Naive thymus-derived CD4-positive, alpha-beta T cell (primary cell): Measurements from ENCODE around the gene SLF1. TPM values are rescaled to one million over a fixed set of nuclear protein-coding genes. Genes with fewer than 3 reads are reported as not detected.

ENCODE experiments used
- ATAC-seq: fragments of 150-1000 bp; cut with Tn5 transposase; 2 replicates; pipeline ENCODE4 v1.10.0; 2021; ENCODE audit warnings: mild to moderate bottlenecking, moderate library complexity
- CTCF ChIA-PET: fragments of 350-600 bp; sonication (Branson Sonifier 250); formaldehyde crosslinking; loops from one replicate; lab custom pipeline; 2021; ENCODE audit warnings: antibody characterized with exemption; lab: Charles Lee
- POLR2A ChIA-PET: fragments of 350-600 bp; sonication (Branson Sonifier 250); formaldehyde crosslinking; loops from one replicate; lab custom pipeline; 2021; ENCODE audit warnings: antibody characterized with exemption, inconsistent platforms; lab: Charles Lee
- DNase-seq, 9 donors: peaks; one replicate each; pipeline versions ENCODE4 v3.0.0 to v3.0.0-alpha.2; 2020 to 2022; ENCODE audit warnings: mixed read lengths in 1 of 9
- H3K27ac ChIP-seq: one replicate; pipeline ENCODE4 v1.7.0; 2013; ENCODE audit warnings: mild to moderate bottlenecking, low read depth, low read length, moderate library complexity
- H3K27me3 ChIP-seq, 2 donors: one replicate each; pipeline ENCODE4 v1.7.0; 2013; ENCODE audit warnings: low read length in 2 of 2, mild to moderate bottlenecking in 2 of 2, moderate library complexity in 2 of 2; ENCODE audit not compliant: control insufficient read depth in 2 of 2, insufficient read depth in 2 of 2
- H3K36me3 ChIP-seq, 3 experiments: 1 replicate in 2 of 3; 2 replicates in 1 of 3; pipeline ENCODE4 v1.7.0; 2013; ENCODE audit warnings: low read length in 3 of 3, mild to moderate bottlenecking in 3 of 3, moderate library complexity in 1 of 3; ENCODE audit not compliant: insufficient read depth in 3 of 3, control insufficient read depth in 2 of 3
- H3K4me1 ChIP-seq, 2 donors: one replicate each; pipeline ENCODE4 v1.7.0; 2013; ENCODE audit warnings: low read length in 2 of 2, mild to moderate bottlenecking in 2 of 2, moderate library complexity in 1 of 2; ENCODE audit not compliant: control insufficient read depth in 2 of 2, insufficient read depth in 2 of 2
- H3K4me3 ChIP-seq: 2 replicates; pipeline ENCODE4 v1.7.0; 2013; ENCODE audit warnings: mild to moderate bottlenecking, low read length
- H3K9me3 ChIP-seq, 3 experiments: 1 replicate in 2 of 3; 2 replicates in 1 of 3; pipeline ENCODE4 v1.7.0; 2013; ENCODE audit warnings: low read length in 3 of 3; ENCODE audit not compliant: control insufficient read depth in 2 of 3
- H3K27ac Mint-ChIP-seq, 9 donors: one replicate each; pipeline ENCODE4 v1.8.0; 2020 to 2022; ENCODE audit warnings: mixed read lengths in 9 of 9, mild to moderate bottlenecking in 8 of 9, moderate library complexity in 5 of 9, inconsistent platforms in 2 of 9
- H3K27me3 Mint-ChIP-seq, 5 donors: one replicate each; pipeline ENCODE4 v1.8.0; 2021 to 2022; ENCODE audit warnings: mixed read lengths in 5 of 5, mild to moderate bottlenecking in 1 of 5
- H3K36me3 Mint-ChIP-seq, 5 donors: one replicate each; pipeline ENCODE4 v1.8.0; 2020 to 2022; ENCODE audit warnings: mixed read lengths in 5 of 5, mild to moderate bottlenecking in 3 of 5, inconsistent platforms in 1 of 5
- H3K4me1 Mint-ChIP-seq, 7 donors: one replicate each; pipeline ENCODE4 v1.8.0; 2020 to 2022; ENCODE audit warnings: mixed read lengths in 7 of 7, mild to moderate bottlenecking in 3 of 7, inconsistent platforms in 1 of 7
- H3K4me3 Mint-ChIP-seq, 10 donors: one replicate each; pipeline ENCODE4 v1.8.0; 2020 to 2022; ENCODE audit warnings: mild to moderate bottlenecking in 10 of 10, mixed read lengths in 10 of 10, moderate library complexity in 6 of 10, inconsistent platforms in 2 of 10
- H3K9me3 Mint-ChIP-seq, 11 donors: one replicate each; pipeline ENCODE4 v1.8.0; 2020 to 2022; ENCODE audit warnings: mixed read lengths in 11 of 11, mild to moderate bottlenecking in 4 of 11, inconsistent platforms in 1 of 11, moderate library complexity in 1 of 11
- intact Hi-C, 2 donors: fragments of 100-400 bp; cut with micrococcal nuclease; formaldehyde crosslinking; loops; one replicate each; pipeline ENCODE4 v1.15.1; 2023
- polyA plus RNA-seq, 2 donors: library from polyadenylated mRNA; unstranded; fragments of 300-500 nt; fragmentation: Illumina TruSeq; gene quantifications; one replicate each; pipeline ENCODE4 v1.2.3, GENCODE V29; 2021
- total RNA-seq, 6 experiments: library from RNA in 5 of 6; stranded (reverse) in 5 of 6; gene quantifications; 1 replicate in 5 of 6; 2 replicates in 1 of 6; pipeline ENCODE4 v1.2.3 and lab custom pipeline; 2021 to 2026

SLF1 gene
- total and polyA plus RNA-seq, 7 experiments from 2014 or later: 3.6 to 13.4 (median 8.2) TPM

- no peaks in the 10 kb centered on the region for H3K4me1 ChIP-seq
- no peak overlapping the region for H3K4me3 ChIP-seq
- Mint-ChIP-seq H3K4me1 (peaks cover 0 to under 1% (median 0%) of the 10 kb centered on the region in 7 donors), H3K36me3 (peaks cover under 1 to 58% (median 43%) of the 10 kb centered on the region in 5 donors), H3K27ac (no peak overlapping the region), H3K9me3 (peaks cover 0 to 14% (median 4%) of the 10 kb centered on the region in 11 donors), H3K4me3 (no peak overlapping the region), H3K27me3 (no peaks in the 10 kb centered on the region)
- H3K36me3 ChIP-seq: peaks cover 0 to 10% (median 0%) of the 10 kb centered on the region in 3 experiments
- H3K9me3 ChIP-seq: peaks cover 0 to 1% (median 0%) of the 10 kb centered on the region in 3 experiments
- DNase-seq (no peak), ATAC-seq (no peak)
- no peaks in the 10 kb centered on the region for H3K27me3 ChIP-seq
- CTCF ChIA-PET: no interaction called here
- POLR2A ChIA-PET: no interaction called here
- intact Hi-C loops: no loop called here
- no peak overlapping the region for H3K27ac ChIP-seq
Observed at GRCh38 chr5:94649874-94650273, 31.4 kb downstream of the SLF1 start.

DNA sequence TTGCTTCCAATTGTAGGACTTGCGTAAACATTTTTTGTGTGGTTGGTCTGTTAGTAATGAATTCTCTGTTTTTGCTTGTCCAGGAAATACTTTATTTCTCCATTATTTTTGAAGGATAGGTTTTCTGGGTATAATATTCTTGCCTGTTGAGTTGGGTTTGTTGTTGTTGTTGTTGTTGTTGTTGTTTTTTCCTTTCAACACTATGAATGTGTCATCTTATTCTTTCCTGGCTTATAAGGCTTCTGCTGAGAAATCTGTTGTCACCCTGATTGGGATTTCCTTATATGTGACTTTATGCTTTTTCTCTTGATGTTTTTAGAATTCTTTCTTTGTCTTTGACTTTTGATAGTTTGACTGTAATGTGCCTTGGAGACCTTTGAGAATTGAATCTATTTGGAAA, 39.8 kb downstream of the SLF1 start:
- H3K36me3 ChIP-seq: peaks cover 0 to 20% (median 7%) of the 10 kb centered on the region in 3 experiments
- H3K4me1 ChIP-seq: no peaks in the 10 kb centered on the region
- peaks cover 5 to 54% (median 40%) of the 10 kb centered on the region in 11 donors for H3K9me3 Mint-ChIP-seq
- no peak overlapping the region for H3K27ac Mint-ChIP-seq
- ChIA-PET POLR2A (no interaction called here), CTCF (interaction anchor here (0.6 kb wide), 1 partner anchor 188 kb away, joined by 3 read pairs; no protein-coding TSS in a partner anchor)
- no peak overlapping the region for H3K27ac ChIP-seq
- H3K4me3 Mint-ChIP-seq: no peak overlapping the region
- intact Hi-C loops: no loop called here
- no peak overlapping the region for H3K4me3 ChIP-seq
- H3K9me3 ChIP-seq: peaks cover 0 to 24% (median 0%) of the 10 kb centered on the region in 3 experiments
- peaks cover 35 to 78% (median 67%) of the 10 kb centered on the region in 5 donors for H3K36me3 Mint-ChIP-seq
- no peaks in the 10 kb centered on the region for H3K27me3 ChIP-seq
- ATAC-seq (no peak), DNase-seq (no peak)
- H3K27me3 Mint-ChIP-seq: no peaks in the 10 kb centered on the region
- peaks cover 0 to 8% (median 0%) of the 10 kb centered on the region in 7 donors for H3K4me1 Mint-ChIP-seq

DNA sequence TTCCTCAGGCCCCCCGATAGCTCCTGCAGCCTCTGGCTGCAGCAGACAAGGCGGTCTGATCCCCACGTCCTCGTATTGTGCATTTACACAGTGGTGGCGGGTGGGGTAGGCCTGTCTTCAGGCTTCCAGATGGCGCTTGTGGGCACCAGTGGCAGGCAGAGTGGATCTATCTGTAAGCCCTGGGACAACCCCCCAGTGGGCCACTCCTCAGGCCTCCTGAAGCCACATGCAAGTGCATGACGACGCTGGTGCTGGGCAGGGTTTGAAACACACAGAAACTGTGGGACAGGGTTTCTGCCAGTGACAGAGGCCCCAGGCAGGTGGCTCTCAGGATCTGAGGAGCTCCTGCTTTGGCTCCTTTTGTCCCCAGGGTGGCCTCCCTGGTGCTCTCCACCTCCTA, 42.0 kb downstream of the SLF1 start:
- H3K27ac Mint-ChIP-seq: no peak overlapping the region
- no peaks in the 10 kb centered on the region for H3K27me3 Mint-ChIP-seq
- ATAC-seq (no peak), DNase-seq (no peak)
- ChIA-PET POLR2A (no interaction called here), CTCF (no interaction called here)
- Histone ChIP-seq H3K36me3 (peaks cover 0 to 17% (median 13%) of the 10 kb centered on the region in 3 experiments), H3K9me3 (peaks cover 0 to 17% (median 0%) of the 10 kb centered on the region in 3 experiments), H3K27me3 (no peaks in the 10 kb centered on the region), H3K27ac (no peak overlapping the region), H3K4me3 (no peak overlapping the region), H3K4me1 (no peaks in the 10 kb centered on the region)
- intact Hi-C loops: no loop called here
- no peak overlapping the region for H3K4me3 Mint-ChIP-seq
- H3K4me1 Mint-ChIP-seq: peaks cover 0 to 8% (median 0%) of the 10 kb centered on the region in 7 donors
- peaks cover 0 to 39% (median 32%) of the 10 kb centered on the region in 11 donors for H3K9me3 Mint-ChIP-seq
- peaks cover 28 to 69% (median 51%) of the 10 kb centered on the region in 5 donors for H3K36me3 Mint-ChIP-seq

- H3K27ac Mint-ChIP-seq: no peak overlapping the region
- Histone ChIP-seq H3K27ac (no peak overlapping the region), H3K4me1 (no peaks in the 10 kb centered on the region), H3K27me3 (no peaks in the 10 kb centered on the region), H3K9me3 (peaks cover 0 to 13% (median 0%) of the 10 kb centered on the region in 3 experiments), H3K4me3 (no peak overlapping the region), H3K36me3 (peaks cover 0 to 13% (median 13%) of the 10 kb centered on the region in 3 experiments)
- intact Hi-C loops: no loop called here
- H3K9me3 Mint-ChIP-seq: peaks cover 0 to 33% (median 28%) of the 10 kb centered on the region in 11 donors
- H3K4me1 Mint-ChIP-seq: peaks cover 0 to 8% (median 0%) of the 10 kb centered on the region in 7 donors
- ChIA-PET CTCF (interaction anchor here (1.0 kb wide), 1 partner anchor 13 kb away, joined by 5 read pairs; no protein-coding TSS in a partner anchor), POLR2A (no interaction called here)
- ATAC-seq (no peak), DNase-seq (no peak)
- H3K36me3 Mint-ChIP-seq: peaks cover 24 to 67% (median 49%) of the 10 kb centered on the region in 5 donors
- no peaks in the 10 kb centered on the region for H3K27me3 Mint-ChIP-seq
- H3K4me3 Mint-ChIP-seq: no peak overlapping the region
Observed at GRCh38 chr5:94661086-94661485, 42.6 kb downstream of the SLF1 start.

GRCh38 chr5:94667937-94668336, 49.5 kb downstream of the SLF1 start:
- intact Hi-C loops: no loop called here
- peaks cover 0 to 7% (median 7%) of the 10 kb centered on the region in 3 experiments for H3K36me3 ChIP-seq
- H3K4me3 ChIP-seq: no peak overlapping the region
- H3K27ac ChIP-seq: no peak overlapping the region
- Mint-ChIP-seq H3K27ac (peak overlapping the region in 1 of 9 donors; percentile 36), H3K36me3 (peaks cover 14 to 47% (median 34%) of the 10 kb centered on the region in 5 donors), H3K4me3 (no peak overlapping the region), H3K9me3 (no peaks in the 10 kb centered on the region), H3K4me1 (peaks cover 0 to 2% (median 0%) of the 10 kb centered on the region in 7 donors), H3K27me3 (no peaks in the 10 kb centered on the region)
- POLR2A ChIA-PET: no interaction called here
- no peaks in the 10 kb centered on the region for H3K9me3 ChIP-seq
- no peaks in the 10 kb centered on the region for H3K4me1 ChIP-seq
- DNase-seq: no peak
- no peaks in the 10 kb centered on the region for H3K27me3 ChIP-seq
- CTCF ChIA-PET: no interaction called here
- ATAC-seq: no peak

- Histone ChIP-seq H3K4me1 (no peaks in the 10 kb centered on the region), H3K9me3 (no peaks in the 10 kb centered on the region), H3K27ac (no peak overlapping the region), H3K4me3 (no peak overlapping the region), H3K27me3 (no peaks in the 10 kb centered on the region), H3K36me3 (no peaks in the 10 kb centered on the region)
- DNase-seq (no peak), ATAC-seq (no peak)
- no peak overlapping the region for H3K27ac Mint-ChIP-seq
- H3K9me3 Mint-ChIP-seq: no peaks in the 10 kb centered on the region
- H3K36me3 Mint-ChIP-seq: peaks cover 14 to 40% (median 36%) of the 10 kb centered on the region in 5 donors
- ChIA-PET CTCF (no interaction called here), POLR2A (no interaction called here)
- intact Hi-C loops: no loop called here
- H3K4me1 Mint-ChIP-seq: peaks cover 0 to 4% (median 0%) of the 10 kb centered on the region in 7 donors
- H3K4me3 Mint-ChIP-seq: no peak overlapping the region
- H3K27me3 Mint-ChIP-seq: no peaks in the 10 kb centered on the region
Observed at GRCh38 chr5:94670726-94671125, 52.3 kb downstream of the SLF1 start.

GRCh38 chr5:94672746-94673145, 54.3 kb downstream of the SLF1 start:
- Histone ChIP-seq H3K36me3 (peaks cover 0 to 8% (median 4%) of the 10 kb centered on the region in 3 experiments), H3K27me3 (no peaks in the 10 kb centered on the region), H3K4me3 (no peak overlapping the region), H3K4me1 (no peaks in the 10 kb centered on the region), H3K27ac (no peak overlapping the region), H3K9me3 (no peaks in the 10 kb centered on the region)
- no peaks in the 10 kb centered on the region for H3K27me3 Mint-ChIP-seq
- H3K9me3 Mint-ChIP-seq: no peaks in the 10 kb centered on the region
- POLR2A ChIA-PET: no interaction called here
- CTCF ChIA-PET: no interaction called here
- intact Hi-C loops: no loop called here
- DNase-seq (no peak), ATAC-seq (no peak)
- H3K4me3 Mint-ChIP-seq: no peak overlapping the region
- H3K27ac Mint-ChIP-seq: no peak overlapping the region
- H3K36me3 Mint-ChIP-seq: peaks cover 5 to 40% (median 19%) of the 10 kb centered on the region in 5 donors
- H3K4me1 Mint-ChIP-seq: peaks cover 0 to 2% (median 0%) of the 10 kb centered on the region in 7 donors
